Measurements from ENCODE around the gene DPP10. TPM values are rescaled to one million over a fixed set of nuclear protein-coding genes. Genes with fewer than 3 reads are reported as not detected.

DPP10 gene
- total and polyA plus RNA-seq, 9 donors: 0.12 to 5.9 (median 0.64) TPM; not detected in 3

DNA sequence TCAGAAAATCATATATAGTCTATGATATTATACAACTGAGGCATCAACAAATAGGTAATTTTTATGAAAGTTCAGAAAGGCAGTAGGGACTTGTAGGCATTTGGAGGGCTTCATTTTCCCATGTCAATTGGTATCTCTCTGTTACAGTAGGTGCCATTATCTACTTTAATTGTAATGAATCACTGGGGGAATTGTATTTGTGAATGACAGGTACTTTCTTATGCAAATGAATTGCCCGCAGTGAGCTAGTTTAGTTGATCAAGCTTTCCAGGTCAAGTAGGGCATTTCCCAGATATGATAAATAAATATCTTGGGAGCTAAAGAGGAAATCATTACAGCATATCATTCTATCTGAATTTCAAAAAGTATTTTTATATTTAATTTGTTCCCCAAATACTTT is 1116.3 kb downstream of the DPP10 start:
- intact Hi-C loops (cut with DNase I): no loop called here
- no peak for DNase-seq

DNA sequence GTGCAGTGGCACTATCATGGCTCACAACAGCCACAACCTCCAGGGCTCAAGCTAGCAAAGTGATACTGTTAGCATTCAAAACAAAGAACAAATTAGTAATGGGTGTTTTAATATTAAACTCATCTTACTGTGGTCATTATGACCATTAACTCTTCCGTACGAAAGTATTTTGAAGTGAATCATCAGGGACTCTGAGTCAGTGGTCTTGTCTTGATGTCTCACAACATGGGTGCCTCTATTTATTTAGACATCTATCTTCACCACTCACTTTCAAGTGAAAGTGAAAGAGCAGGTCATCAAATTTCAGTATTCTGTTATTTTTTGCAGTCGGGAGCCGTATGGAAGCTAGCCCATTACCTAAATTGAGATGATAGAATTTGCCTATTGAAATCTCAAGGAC is 1118.2 kb downstream of the DPP10 start:
- Histone ChIP-seq H3K27ac (no peak overlapping the region), H3K9me3 (no peaks in the 10 kb centered on the region), H3K4me3 (no peak overlapping the region), H3K27me3 (no peaks in the 10 kb centered on the region), H3K36me3 (no peaks in the 10 kb centered on the region), H3K4me1 (ENCODE audit: insufficient read depth) (no peaks in the 10 kb centered on the region)
- WGBS, 3 donors: 60 to 90% (median 77%) methylated on average over 4 of the region's 4 CpGs
- TF ChIP-seq EP300 (IDR thresholded peaks at IDR 0.05) (no peak), POLR2A (IDR thresholded peaks at IDR 0.05) (no peak)
- TF ChIP-seq, protein P1, sequence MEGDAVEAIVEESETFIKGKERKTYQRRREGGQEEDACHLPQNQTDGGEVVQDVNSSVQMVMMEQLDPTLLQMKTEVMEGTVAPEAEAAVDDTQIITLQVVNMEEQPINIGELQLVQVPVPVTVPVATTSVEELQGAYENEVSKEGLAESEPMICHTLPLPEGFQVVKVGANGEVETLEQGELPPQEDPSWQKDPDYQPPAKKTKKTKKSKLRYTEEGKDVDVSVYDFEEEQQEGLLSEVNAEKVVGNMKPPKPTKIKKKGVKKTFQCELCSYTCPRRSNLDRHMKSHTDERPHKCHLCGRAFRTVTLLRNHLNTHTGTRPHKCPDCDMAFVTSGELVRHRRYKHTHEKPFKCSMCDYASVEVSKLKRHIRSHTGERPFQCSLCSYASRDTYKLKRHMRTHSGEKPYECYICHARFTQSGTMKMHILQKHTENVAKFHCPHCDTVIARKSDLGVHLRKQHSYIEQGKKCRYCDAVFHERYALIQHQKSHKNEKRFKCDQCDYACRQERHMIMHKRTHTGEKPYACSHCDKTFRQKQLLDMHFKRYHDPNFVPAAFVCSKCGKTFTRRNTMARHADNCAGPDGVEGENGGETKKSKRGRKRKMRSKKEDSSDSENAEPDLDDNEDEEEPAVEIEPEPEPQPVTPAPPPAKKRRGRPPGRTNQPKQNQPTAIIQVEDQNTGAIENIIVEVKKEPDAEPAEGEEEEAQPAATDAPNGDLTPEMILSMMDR (IDR thresholded peaks at IDR 0.05): no peak
- intact Hi-C loops (cut with DNase I): no loop called here
- DNase-seq: no peak

More for the DNA sequence above, 1116.3 kb downstream of the DPP10 start:
- Histone ChIP-seq H3K4me3 (no peak overlapping the region), H3K36me3 (no peaks in the 10 kb centered on the region), H3K27me3 (no peaks in the 10 kb centered on the region), H3K9me3 (no peaks in the 10 kb centered on the region), H3K4me1 (ENCODE audit: insufficient read depth) (no peaks in the 10 kb centered on the region), H3K27ac (no peak overlapping the region)
- WGBS, 3 donors: 75 to 86% (median 79%) methylated on average over 1 of the region's 1 CpG
- TF ChIP-seq, protein P1 (IDR thresholded peaks at IDR 0.05): no peak
- no peak for TF ChIP-seq EP300 (IDR thresholded peaks at IDR 0.05)
- TF ChIP-seq POLR2A (IDR thresholded peaks at IDR 0.05): no peak

DNA sequence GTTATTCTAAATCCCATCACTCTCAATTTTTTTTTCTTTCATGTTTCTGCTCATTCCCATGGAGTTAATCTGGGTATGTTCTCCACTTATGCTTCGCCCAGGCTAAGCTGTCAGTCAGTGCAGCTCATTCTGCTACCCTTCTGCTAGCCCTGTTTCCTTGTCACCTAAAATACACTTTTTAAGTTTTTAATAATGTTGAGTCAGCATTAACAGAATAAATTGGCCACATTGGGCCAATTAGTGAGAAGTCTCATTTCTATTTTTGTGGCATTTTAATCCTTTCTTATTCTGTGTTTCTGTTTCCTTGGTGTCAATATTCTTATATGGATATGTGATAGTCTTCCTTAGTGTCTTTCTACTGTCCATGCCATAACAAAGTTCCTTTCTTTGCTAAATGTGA is 1126.2 kb downstream of the DPP10 start:
- Histone ChIP-seq H3K27ac (no peak overlapping the region), H3K27me3 (no peaks in the 10 kb centered on the region), H3K9me3 (no peaks in the 10 kb centered on the region), H3K4me1 (ENCODE audit: insufficient read depth) (no peaks in the 10 kb centered on the region), H3K4me3 (no peak overlapping the region), H3K36me3 (no peaks in the 10 kb centered on the region)
- intact Hi-C loops (cut with DNase I): no loop called here
- no peak for DNase-seq
- 85 to 88% (median 86%) methylated on average over 1 of the region's 1 CpG for WGBS, 3 donors
- TF ChIP-seq POLR2A (IDR thresholded peaks at IDR 0.05) (no peak), EP300 (IDR thresholded peaks at IDR 0.05) (no peak)
- TF ChIP-seq, protein P1 (IDR thresholded peaks at IDR 0.05): no peak

DNA sequence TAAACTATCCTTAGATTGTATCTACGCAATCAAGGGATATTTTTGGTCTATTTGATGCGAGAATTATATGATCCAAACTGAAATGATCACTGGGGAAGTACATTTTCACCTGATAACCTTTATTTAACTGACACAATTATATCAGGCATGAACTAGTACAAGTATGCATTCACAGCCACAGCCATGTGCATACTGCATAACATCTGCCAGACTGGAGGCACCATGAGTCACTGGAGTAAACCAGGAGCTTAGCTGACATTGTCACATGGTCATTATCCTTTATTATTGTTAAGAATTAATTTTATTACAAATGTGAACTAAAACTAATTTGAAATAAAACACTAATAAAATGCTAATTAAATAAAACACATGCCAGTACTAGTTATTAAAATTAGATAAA is 1127.1 kb downstream of the DPP10 start:
- Histone ChIP-seq H3K27ac (no peak overlapping the region), H3K36me3 (no peaks in the 10 kb centered on the region), H3K9me3 (no peaks in the 10 kb centered on the region), H3K4me1 (ENCODE audit: insufficient read depth) (no peaks in the 10 kb centered on the region), H3K27me3 (no peaks in the 10 kb centered on the region), H3K4me3 (no peak overlapping the region)
- intact Hi-C loops (cut with DNase I): no loop called here
- WGBS, 3 donors: 77 to 87% (median 84%) methylated on average over 2 of the region's 2 CpGs
- TF ChIP-seq EP300 (IDR thresholded peaks at IDR 0.05) (no peak), POLR2A (IDR thresholded peaks at IDR 0.05) (no peak)
- TF ChIP-seq, protein P1 (IDR thresholded peaks at IDR 0.05): no peak
- no peak for DNase-seq

DNA sequence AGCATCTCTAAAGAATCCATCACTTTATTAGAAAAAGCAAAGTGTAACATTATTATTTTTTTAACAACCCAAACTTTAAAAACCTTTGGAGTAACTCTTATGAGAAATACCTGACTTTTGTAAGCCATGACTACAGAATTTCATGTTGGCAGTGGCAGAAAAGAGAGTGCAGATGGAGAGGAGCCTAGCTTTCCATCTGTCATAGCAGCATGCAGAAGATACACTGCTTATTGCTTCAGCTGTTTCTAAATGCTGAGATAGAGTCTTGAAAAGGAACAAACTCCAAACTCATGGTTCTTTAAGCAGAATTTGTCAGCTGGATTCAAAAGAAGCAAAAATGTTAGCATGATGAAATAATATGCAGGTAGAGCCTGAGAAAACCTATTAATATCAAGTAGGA is 1130.3 kb downstream of the DPP10 start:
- no peaks in the 10 kb centered on the region for H3K36me3 ChIP-seq
- no peaks in the 10 kb centered on the region for H3K27me3 ChIP-seq

More for the DNA sequence above, 1130.3 kb downstream of the DPP10 start:
- H3K27ac ChIP-seq: no peak overlapping the region
- no peaks in the 10 kb centered on the region for H3K9me3 ChIP-seq
- H3K4me3 ChIP-seq: no peak overlapping the region
- no peak for DNase-seq
- intact Hi-C loops (cut with DNase I): no loop called here
- H3K4me1 ChIP-seq (ENCODE audit: insufficient read depth): no peaks in the 10 kb centered on the region
- TF ChIP-seq, protein P1 (IDR thresholded peaks at IDR 0.05): no peak
- TF ChIP-seq POLR2A (IDR thresholded peaks at IDR 0.05) (no peak), EP300 (IDR thresholded peaks at IDR 0.05) (no peak)
